GM23338 (cell line): ENCODE results near the gene MXRA7. TPM values are rescaled to one million over a fixed set of nuclear protein-coding genes. Genes with fewer than 3 reads are reported as not detected.

Experiments used
- ATAC-seq: fragments of 200-7000 bp; cut with Tn5 transposase; 3 replicates; pipeline ENCODE4 v1.9.1; 2020
- DNase-seq: peaks from one replicate; pipeline ENCODE4 v3.0.0-alpha.2; 2015; ENCODE audit warnings: low spot score
- H2AFZ ChIP-seq: fragments of 200-600 bp; sonication (generic); 2 replicates; pipeline ENCODE4 v1.8.0; 2016; ENCODE audit warnings: antibody characterized with exemption, mild to moderate bottlenecking, moderate library complexity
- H3F3A ChIP-seq: fragments of 200-600 bp; sonication (generic); replicated peaks from 2 replicates; pipeline ENCODE4 v1.8.0; 2017; ENCODE audit warnings: antibody characterized with exemption, mixed run types, low read depth
- H3K27ac ChIP-seq: fragments of 200-600 bp; sonication (generic); 2 replicates; pipeline ENCODE4 v1.6.1; 2016; ENCODE audit warnings: low read depth
- H3K27me3 ChIP-seq: fragments of 200-600 bp; sonication (generic); 2 replicates; pipeline ENCODE4 v1.8.0; 2016; ENCODE audit warnings: mild to moderate bottlenecking, mixed run types, moderate library complexity; ENCODE audit not compliant: insufficient read depth
- H3K36me3 ChIP-seq: fragments of 200-600 bp; sonication (generic); 2 replicates; pipeline ENCODE4 v1.8.0; 2016; ENCODE audit warnings: mild to moderate bottlenecking; ENCODE audit not compliant: insufficient read depth
- H3K4me1 ChIP-seq: fragments of 200-600 bp; sonication (generic); 2 replicates; pipeline ENCODE4 v1.8.0; 2016; ENCODE audit warnings: mild to moderate bottlenecking, moderate library complexity; ENCODE audit not compliant: insufficient read depth
- H3K4me2 ChIP-seq: fragments of 200-600 bp; sonication (generic); 2 replicates; pipeline ENCODE4 v1.7.1; 2017; ENCODE audit warnings: mixed run types
- H3K4me3 ChIP-seq: fragments of 200-600 bp; sonication (generic); 2 replicates; pipeline ENCODE4 v1.6.1; 2016; ENCODE audit warnings: mixed run types
- H3K79me2 ChIP-seq: fragments of 200-600 bp; sonication (generic); replicated peaks from 2 replicates; pipeline ENCODE4 v1.8.0; 2017; ENCODE audit warnings: mild to moderate bottlenecking; ENCODE audit not compliant: insufficient read depth
- H3K9me2 ChIP-seq: fragments of 200-600 bp; sonication (generic); 2 replicates; pipeline ENCODE4 v1.8.0; 2017; ENCODE audit not compliant: insufficient read depth
- H4K20me1 ChIP-seq: fragments of 200-600 bp; sonication (generic); replicated peaks from 2 replicates; pipeline ENCODE4 v1.8.0; 2017; ENCODE audit warnings: mild to moderate bottlenecking; ENCODE audit not compliant: insufficient read depth
- H3K27ac Mint-ChIP-seq: 2 replicates; pipeline ENCODE4 v1.8.0; 2020; ENCODE audit warnings: inconsistent platforms, mild to moderate bottlenecking, moderate library complexity, mixed read lengths
- H3K27me3 Mint-ChIP-seq: 3 replicates; pipeline ENCODE4 v1.8.0; 2022; ENCODE audit warnings: low read depth, mild to moderate bottlenecking, moderate library complexity, mixed read lengths, inconsistent platforms; ENCODE audit not compliant: insufficient read depth, poor library complexity
- H3K36me3 Mint-ChIP-seq: 3 replicates; pipeline ENCODE4 v1.8.0; 2021; ENCODE audit warnings: low read depth, mild to moderate bottlenecking, inconsistent platforms, moderate library complexity, mixed read lengths
- H3K4me1 Mint-ChIP-seq: 3 replicates; pipeline ENCODE4 v1.8.0; 2020; ENCODE audit warnings: mild to moderate bottlenecking, inconsistent platforms, mixed read lengths
- H3K4me3 Mint-ChIP-seq: 3 replicates; pipeline ENCODE4 v1.8.0; 2021; ENCODE audit warnings: moderate library complexity, mild to moderate bottlenecking, inconsistent platforms, mixed read lengths
- H3K9me3 Mint-ChIP-seq: 3 replicates; pipeline ENCODE4 v1.8.0; 2020; ENCODE audit warnings: moderate library complexity, mild to moderate bottlenecking, inconsistent platforms, mixed read lengths
- EZH2 ChIP-seq: fragments of 200-600 bp; sonication (generic); IDR thresholded peaks from one replicate; pipeline ENCODE4 v1.8.0; 2017; ENCODE audit warnings: antibody characterized with exemption, mild to moderate bottlenecking, low read depth; ENCODE audit not compliant: unreplicated experiment
- STAT1 ChIP-seq: IDR thresholded peaks from one replicate; pipeline ENCODE4 v1.6.1; 2016; ENCODE audit warnings: antibody characterized with exemption; ENCODE audit not compliant: unreplicated experiment
- ZNF114 ChIP-seq: fragments of 250-450 bp; sonication (Bioruptor Pico); IDR thresholded peaks from 2 replicates; pipeline ENCODE4 v1.5.0; 2020; ENCODE audit warnings: mild to moderate bottlenecking, moderate library complexity
- polyA plus RNA-seq: library from polyadenylated mRNA; unstranded; fragments of >200 nt; fragmentation: Nextera tagmentation; extraction: Ambion mirVana; gene quantifications from 2 replicates; pipeline ENCODE4 v1.2.1, GENCODE V29; 2016
- total RNA-seq: library from RNA; depleted of rRNA; stranded (reverse); fragments of >200 nt; shearing (Covaris generic); gene quantifications from 2 replicates; pipeline ENCODE4 v1.2.3, GENCODE V29; 2014
- TF ChIP-seq, protein P1 (sequence below), 2 experiments: fragments of 200-600 bp in 1 of 2; sonication (generic) in 1 of 2; conservative IDR thresholded peaks; 2 replicates each; pipeline versions ENCODE4 v1.5.1 to v1.6.1; 2016 to 2017; ENCODE audit warnings: antibody characterized with exemption in 2 of 2, low read depth in 2 of 2, mild to moderate bottlenecking in 2 of 2, moderate library complexity in 1 of 2
- TF ChIP-seq, protein P2 (sequence below): fragments of 250-450 bp; sonication (Bioruptor Pico); IDR thresholded peaks from 2 replicates; pipeline ENCODE4 v1.5.0; 2020; ENCODE audit warnings: mild to moderate bottlenecking, moderate library complexity

MXRA7 gene
- total and polyA plus RNA-seq, 2 experiments from 2014 or later, result 12.1 to 46.6 TPM

DNA sequence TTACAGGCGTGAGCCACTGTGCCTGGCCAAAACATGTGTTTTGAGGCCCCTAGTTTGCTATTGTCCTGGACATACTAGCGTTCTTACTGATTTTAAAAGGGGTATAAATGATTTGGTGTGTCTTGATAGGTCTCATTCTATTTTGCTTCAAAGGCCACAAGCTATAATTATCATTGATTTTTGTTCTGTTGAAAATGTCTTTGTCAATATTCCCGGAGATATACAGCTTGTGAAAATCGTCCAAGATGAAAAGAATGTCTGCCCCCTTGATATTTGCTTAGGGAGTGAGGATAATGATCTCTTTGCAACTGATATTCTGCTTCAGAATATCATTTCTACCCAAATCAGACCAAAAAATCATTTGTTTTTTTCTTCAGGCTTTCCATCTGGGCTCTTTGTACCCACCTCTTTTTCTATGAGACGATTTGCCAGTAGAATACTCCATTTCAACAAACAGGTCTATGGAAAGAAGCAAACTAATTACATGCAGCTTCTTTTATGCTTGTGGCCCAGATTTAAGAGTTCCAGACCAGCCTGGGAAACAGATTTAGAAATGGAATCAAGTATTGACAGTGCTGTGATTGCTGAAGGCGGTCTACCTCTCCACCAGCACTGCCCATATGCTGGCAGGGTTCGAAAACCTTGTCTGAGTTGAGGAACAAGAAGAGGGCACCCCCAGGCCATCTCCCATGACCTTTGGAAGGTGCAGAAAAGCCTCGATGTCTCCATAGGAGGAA, 53.1 kb downstream of the MXRA7 start (continued):
- TF ChIP-seq, protein P1, sequence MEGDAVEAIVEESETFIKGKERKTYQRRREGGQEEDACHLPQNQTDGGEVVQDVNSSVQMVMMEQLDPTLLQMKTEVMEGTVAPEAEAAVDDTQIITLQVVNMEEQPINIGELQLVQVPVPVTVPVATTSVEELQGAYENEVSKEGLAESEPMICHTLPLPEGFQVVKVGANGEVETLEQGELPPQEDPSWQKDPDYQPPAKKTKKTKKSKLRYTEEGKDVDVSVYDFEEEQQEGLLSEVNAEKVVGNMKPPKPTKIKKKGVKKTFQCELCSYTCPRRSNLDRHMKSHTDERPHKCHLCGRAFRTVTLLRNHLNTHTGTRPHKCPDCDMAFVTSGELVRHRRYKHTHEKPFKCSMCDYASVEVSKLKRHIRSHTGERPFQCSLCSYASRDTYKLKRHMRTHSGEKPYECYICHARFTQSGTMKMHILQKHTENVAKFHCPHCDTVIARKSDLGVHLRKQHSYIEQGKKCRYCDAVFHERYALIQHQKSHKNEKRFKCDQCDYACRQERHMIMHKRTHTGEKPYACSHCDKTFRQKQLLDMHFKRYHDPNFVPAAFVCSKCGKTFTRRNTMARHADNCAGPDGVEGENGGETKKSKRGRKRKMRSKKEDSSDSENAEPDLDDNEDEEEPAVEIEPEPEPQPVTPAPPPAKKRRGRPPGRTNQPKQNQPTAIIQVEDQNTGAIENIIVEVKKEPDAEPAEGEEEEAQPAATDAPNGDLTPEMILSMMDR (conservative IDR thresholded peaks at IDR 0.05; ENCODE audit: low read depth in 2 of 2), result no peak
- TF ChIP-seq, protein P2, sequence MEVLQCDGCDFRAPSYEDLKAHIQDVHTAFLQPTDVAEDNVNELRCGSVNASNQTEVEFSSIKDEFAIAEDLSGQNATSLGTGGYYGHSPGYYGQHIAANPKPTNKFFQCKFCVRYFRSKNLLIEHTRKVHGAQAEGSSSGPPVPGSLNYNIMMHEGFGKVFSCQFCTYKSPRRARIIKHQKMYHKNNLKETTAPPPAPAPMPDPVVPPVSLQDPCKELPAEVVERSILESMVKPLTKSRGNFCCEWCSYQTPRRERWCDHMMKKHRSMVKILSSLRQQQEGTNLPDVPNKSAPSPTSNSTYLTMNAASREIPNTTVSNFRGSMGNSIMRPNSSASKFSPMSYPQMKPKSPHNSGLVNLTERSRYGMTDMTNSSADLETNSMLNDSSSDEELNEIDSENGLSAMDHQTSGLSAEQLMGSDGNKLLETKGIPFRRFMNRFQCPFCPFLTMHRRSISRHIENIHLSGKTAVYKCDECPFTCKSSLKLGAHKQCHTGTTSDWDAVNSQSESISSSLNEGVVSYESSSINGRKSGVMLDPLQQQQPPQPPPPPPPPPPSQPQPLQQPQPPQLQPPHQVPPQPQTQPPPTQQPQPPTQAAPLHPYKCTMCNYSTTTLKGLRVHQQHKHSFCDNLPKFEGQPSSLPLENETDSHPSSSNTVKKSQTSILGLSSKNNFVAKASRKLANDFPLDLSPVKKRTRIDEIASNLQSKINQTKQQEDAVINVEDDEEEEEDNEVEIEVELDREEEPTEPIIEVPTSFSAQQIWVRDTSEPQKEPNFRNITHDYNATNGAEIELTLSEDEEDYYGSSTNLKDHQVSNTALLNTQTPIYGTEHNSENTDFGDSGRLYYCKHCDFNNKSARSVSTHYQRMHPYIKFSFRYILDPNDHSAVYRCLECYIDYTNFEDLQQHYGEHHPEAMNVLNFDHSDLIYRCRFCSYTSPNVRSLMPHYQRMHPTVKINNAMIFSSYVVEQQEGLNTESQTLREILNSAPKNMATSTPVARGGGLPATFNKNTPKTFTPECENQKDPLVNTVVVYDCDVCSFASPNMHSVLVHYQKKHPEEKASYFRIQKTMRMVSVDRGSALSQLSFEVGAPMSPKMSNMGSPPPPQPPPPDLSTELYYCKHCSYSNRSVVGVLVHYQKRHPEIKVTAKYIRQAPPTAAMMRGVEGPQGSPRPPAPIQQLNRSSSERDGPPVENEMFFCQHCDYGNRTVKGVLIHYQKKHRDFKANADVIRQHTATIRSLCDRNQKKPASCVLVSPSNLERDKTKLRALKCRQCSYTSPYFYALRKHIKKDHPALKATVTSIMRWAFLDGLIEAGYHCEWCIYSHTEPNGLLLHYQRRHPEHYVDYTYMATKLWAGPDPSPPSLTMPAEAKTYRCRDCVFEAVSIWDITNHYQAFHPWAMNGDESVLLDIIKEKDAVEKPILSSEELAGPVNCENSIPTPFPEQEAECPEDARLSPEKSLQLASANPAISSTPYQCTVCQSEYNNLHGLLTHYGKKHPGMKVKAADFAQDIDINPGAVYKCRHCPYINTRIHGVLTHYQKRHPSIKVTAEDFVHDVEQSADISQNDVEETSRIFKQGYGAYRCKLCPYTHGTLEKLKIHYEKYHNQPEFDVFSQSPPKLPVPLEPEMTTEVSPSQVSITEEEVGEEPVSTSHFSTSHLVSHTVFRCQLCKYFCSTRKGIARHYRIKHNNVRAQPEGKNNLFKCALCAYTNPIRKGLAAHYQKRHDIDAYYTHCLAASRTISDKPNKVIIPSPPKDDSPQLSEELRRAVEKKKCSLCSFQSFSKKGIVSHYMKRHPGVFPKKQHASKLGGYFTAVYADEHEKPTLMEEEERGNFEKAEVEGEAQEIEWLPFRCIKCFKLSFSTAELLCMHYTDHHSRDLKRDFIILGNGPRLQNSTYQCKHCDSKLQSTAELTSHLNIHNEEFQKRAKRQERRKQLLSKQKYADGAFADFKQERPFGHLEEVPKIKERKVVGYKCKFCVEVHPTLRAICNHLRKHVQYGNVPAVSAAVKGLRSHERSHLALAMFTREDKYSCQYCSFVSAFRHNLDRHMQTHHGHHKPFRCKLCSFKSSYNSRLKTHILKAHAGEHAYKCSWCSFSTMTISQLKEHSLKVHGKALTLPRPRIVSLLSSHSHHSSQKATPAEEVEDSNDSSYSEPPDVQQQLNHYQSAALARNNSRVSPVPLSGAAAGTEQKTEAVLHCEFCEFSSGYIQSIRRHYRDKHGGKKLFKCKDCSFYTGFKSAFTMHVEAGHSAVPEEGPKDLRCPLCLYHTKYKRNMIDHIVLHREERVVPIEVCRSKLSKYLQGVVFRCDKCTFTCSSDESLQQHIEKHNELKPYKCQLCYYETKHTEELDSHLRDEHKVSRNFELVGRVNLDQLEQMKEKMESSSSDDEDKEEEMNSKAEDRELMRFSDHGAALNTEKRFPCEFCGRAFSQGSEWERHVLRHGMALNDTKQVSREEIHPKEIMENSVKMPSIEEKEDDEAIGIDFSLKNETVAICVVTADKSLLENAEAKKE (CRISPR knock-in tag), result no peak

DNA sequence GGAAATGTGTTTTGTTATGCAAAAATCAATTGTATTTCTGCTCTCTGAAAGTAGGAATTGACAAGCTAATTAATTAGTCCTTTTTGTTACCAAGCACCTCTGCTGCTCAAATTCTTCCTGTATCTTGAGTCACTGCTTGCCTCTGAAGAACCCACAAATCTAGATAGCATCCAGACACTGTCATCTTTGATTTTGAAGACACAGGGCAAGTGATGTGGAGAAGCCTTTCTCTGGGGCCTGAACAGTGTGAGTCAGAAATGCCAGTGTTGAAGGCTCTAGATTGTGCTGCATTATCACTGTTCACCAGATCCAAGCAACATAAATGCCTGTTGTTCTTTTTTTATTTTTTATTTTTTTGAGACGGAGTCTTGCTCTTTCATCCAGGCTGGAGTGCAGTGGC, 56.4 kb downstream of the MXRA7 start:
- H4K20me1 ChIP-seq, result no peaks in the 10 kb centered on the region
- Mint-ChIP-seq H3K27ac (no peak overlapping the region), H3K36me3 (peaks cover 3% of the 10 kb centered on the region; the same call in 1 of the 3 replicates), H3K4me1 (peaks cover under 1% of the 10 kb centered on the region; the same call in 2 of the 3 replicates), H3K4me3 (no peak overlapping the region), H3K27me3 (peaks cover 10% of the 10 kb centered on the region), H3K9me3 (peaks cover 5% of the 10 kb centered on the region; the same call in 2 of the 3 replicates)
- ATAC-seq (no peak), DNase-seq (no peak)
- no peaks in the 10 kb centered on the region for H3K36me3 ChIP-seq
- H3K9me2 ChIP-seq, result peaks cover 8% of the 10 kb centered on the region; the same call in 1 of the 2 replicates
- no peaks in the 10 kb centered on the region for H3K4me1 ChIP-seq
- no peak overlapping the region for H3K27ac ChIP-seq
- no peak overlapping the region for H2AFZ ChIP-seq
- H3K4me2 ChIP-seq, result no peak overlapping the region
- H3F3A ChIP-seq, result no peaks in the 10 kb centered on the region
- no peak overlapping the region for H3K4me3 ChIP-seq
- no peaks in the 10 kb centered on the region for H3K79me2 ChIP-seq
- no peaks in the 10 kb centered on the region for H3K27me3 ChIP-seq
- TF ChIP-seq ZNF114 (CRISPR knock-in tag) (no peak), STAT1 (no peak), EZH2 (no peak)
- TF ChIP-seq, protein P2 (CRISPR knock-in tag), result no peak
